ENCODE results near the gene STPG3. TPM values are rescaled to one million over a fixed set of nuclear protein-coding genes. Genes with fewer than 3 reads are reported as not detected.

STPG3 gene
- not detected in 2 replicates for total RNA-seq

DNA sequence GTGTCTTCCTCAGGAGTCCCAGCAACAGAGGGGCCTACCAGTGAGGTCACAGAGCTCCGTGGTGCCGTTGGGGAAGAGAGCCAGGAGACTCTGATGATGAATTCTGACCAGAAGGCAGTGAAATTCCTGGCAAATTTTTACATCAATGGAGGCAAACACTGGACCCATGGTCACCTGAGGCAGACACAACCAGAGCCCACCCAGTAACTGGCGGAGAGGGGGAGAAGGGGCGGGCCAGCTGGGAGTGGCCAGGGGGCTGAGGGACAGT lies at the start of gene STPG3:
Gene STPG3, plus strand, starts transcription at position 93 of the 268 bp plus-strand sequence. Its CDS starts 1 bp downstream, at position 94.

GRCh38 chr9:137205126-137206069 lies 45.7 kb upstream of the STPG3 start, which contains the start of the genes NDOR1 and TMEM203:
NDOR1 (plus strand) TSS chr9:137205700; CDS start chr9:137205778, 78 bp downstream.
TMEM203 (minus strand) TSS chr9:137205648; CDS start chr9:137205414, 234 bp downstream.

GRCh38 chr9:137222190-137223077 lies 28.7 kb upstream of the STPG3 start, which contains the start of gene RNF208:
RNF208 (minus strand) TSS chr9:137222240; CDS start chr9:137221212, 1,028 bp downstream.

GRCh38 chr9:137224830-137225694 lies 26.0 kb upstream of the STPG3 start, which contains the start of gene CYSRT1:
CYSRT1 (plus strand) TSS chr9:137225174; CDS start chr9:137225622, 448 bp downstream.

GRCh38 chr9:137227054-137227852 lies 23.8 kb upstream of the STPG3 start, which contains the start of gene RNF224:
RNF224 (plus strand) TSS chr9:137227502; CDS start chr9:137228336, 834 bp downstream.

GRCh38 chr9:137230705-137231371 lies 20.2 kb upstream of the STPG3 start, which contains the start of gene SLC34A3:
SLC34A3 (plus strand) TSS chr9:137230901; CDS start chr9:137231703, 802 bp downstream.

DNA sequence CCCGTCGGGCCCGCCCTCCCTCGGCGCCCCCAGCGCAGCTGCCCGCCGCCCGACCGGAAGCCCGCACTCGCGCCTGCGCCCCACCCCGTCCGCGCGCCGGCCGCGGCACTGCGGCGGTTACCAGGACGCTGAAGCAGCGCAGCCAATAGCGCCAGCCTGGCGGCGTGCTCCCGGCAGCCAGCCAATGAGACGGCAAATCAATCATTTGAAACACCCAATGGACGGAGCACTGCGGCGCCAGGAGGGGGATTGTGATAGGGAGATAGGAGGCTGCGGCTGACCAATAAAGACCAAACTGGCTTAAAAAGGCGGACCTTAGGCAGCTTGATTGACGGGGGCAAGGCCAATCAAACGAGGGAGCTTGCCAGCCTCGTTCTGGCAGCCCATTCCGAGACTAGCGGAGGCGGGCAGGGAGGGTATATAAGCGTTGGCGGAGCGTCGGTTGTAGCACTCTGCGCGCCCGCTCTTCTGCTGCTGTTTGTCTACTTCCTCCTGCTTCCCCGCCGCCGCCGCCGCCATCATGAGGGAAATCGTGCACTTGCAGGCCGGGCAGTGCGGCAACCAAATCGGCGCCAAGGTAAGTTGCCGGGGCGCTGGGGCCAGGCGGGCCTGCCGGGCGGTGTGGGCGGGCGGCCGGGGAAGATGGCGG lies 10.1 kb upstream of the STPG3 start, which contains the start of gene TUBB4B:
Gene TUBB4B, plus strand, starts transcription at position 447 of the 649 bp plus-strand sequence. Its CDS starts 74 bp downstream, at position 521.

GRCh38 chr9:137254624-137255447 lies 3.8 kb downstream of the STPG3 start, which contains the start of gene NELFB:
NELFB (plus strand) TSS chr9:137255327.

GRCh38 chr9:137277329-137278041 lies 26.4 kb downstream of the STPG3 start, which contains the start of gene TOR4A:
TOR4A (plus strand) TSS chr9:137277726; CDS start chr9:137278690, 964 bp downstream.

GRCh38 chr9:137302118-137302448 lies 51.0 kb downstream of the STPG3 start, which contains the start of gene NRARP:
NRARP (minus strand) TSS chr9:137302271; CDS start chr9:137301928, 343 bp downstream.

Other genes starting within 250 kb of the STPG3 start
- gene ABCA2, start 223.0 kb upstream of the STPG3 start, total RNA-seq = 10.4 and 20.3 TPM in 2 replicates
- gene FUT7, start 219.2 kb upstream of the STPG3 start, total RNA-seq = not detected in 2 replicates
- gene NPDC1, start 205.1 kb upstream of the STPG3 start, total RNA-seq = 14.6 and 20.3 TPM in 2 replicates
- not detected in 2 replicates for gene ENTPD2, start 197.2 kb upstream of the STPG3 start, total RNA-seq
- gene SAPCD2, start 180.7 kb upstream of the STPG3 start, total RNA-seq = 0.85 and 10.4 TPM in 2 replicates
- 5.9 and 16.1 TPM in 2 replicates for gene UAP1L1, start 173.8 kb upstream of the STPG3 start, total RNA-seq
- gene MAN1B1, start 164.3 kb upstream of the STPG3 start, total RNA-seq = 67.3 and 120 TPM in 2 replicates
- gene DPP7, start 136.6 kb upstream of the STPG3 start, total RNA-seq = 33.9 and 69.9 TPM in 2 replicates
- gene GRIN1, start 112.1 kb upstream of the STPG3 start, total RNA-seq = under 0.01 and 0.19 TPM in 2 replicates
- not detected in 2 replicates for gene LRRC26, start 81.2 kb upstream of the STPG3 start, total RNA-seq
- gene TMEM210, start 79.2 kb upstream of the STPG3 start, total RNA-seq = not detected in 2 replicates
- 16.9 and 21.5 TPM in 2 replicates for gene ANAPC2, start 62.7 kb upstream of the STPG3 start, total RNA-seq
- gene SSNA1, start 62.6 kb upstream of the STPG3 start, total RNA-seq = 43.1 and 109 TPM in 2 replicates
- 4.2 and 7.7 TPM in 2 replicates for gene TPRN, start 50.5 kb upstream of the STPG3 start, total RNA-seq
- gene TMEM203, start 45.6 kb upstream of the STPG3 start, total RNA-seq = 36.9 and 42.9 TPM in 2 replicates
- gene NDOR1, start 45.6 kb upstream of the STPG3 start, total RNA-seq = 2.8 and 5.9 TPM in 2 replicates
- 0.19 and 0.28 TPM in 2 replicates for gene RNF208, start 29.0 kb upstream of the STPG3 start, total RNA-seq
- gene CYSRT1, start 26.1 kb upstream of the STPG3 start, total RNA-seq = under 0.01 and 0.19 TPM in 2 replicates
- gene RNF224, start 23.8 kb upstream of the STPG3 start, total RNA-seq = not detected in 2 replicates
- not detected in 2 replicates for gene SLC34A3, start 20.4 kb upstream of the STPG3 start, total RNA-seq
- 99.2 and 1,104 TPM in 2 replicates for gene TUBB4B, start 10.0 kb upstream of the STPG3 start, total RNA-seq
- gene NELFB, start 4.0 kb downstream of the STPG3 start, total RNA-seq = 45.1 and 65.0 TPM in 2 replicates
- 13.8 and 31.1 TPM in 2 replicates for gene TOR4A, start 26.4 kb downstream of the STPG3 start, total RNA-seq
- 0.28 and 0.77 TPM in 2 replicates for gene NRARP, start 51.0 kb downstream of the STPG3 start, total RNA-seq
- gene EXD3, start 171.9 kb downstream of the STPG3 start, total RNA-seq = 5.2 and 18.0 TPM in 2 replicates
- 0.28 TPM in 1 of 2 replicates, not detected in the other for gene NOXA1, start 172.1 kb downstream of the STPG3 start, total RNA-seq
- not detected in 2 replicates for gene ENTPD8, start 190.1 kb downstream of the STPG3 start, total RNA-seq
- gene NSMF, start 208.0 kb downstream of the STPG3 start, total RNA-seq = 15.2 and 17.3 TPM in 2 replicates